ENCODE data around the gene PTPRG.

DNA sequence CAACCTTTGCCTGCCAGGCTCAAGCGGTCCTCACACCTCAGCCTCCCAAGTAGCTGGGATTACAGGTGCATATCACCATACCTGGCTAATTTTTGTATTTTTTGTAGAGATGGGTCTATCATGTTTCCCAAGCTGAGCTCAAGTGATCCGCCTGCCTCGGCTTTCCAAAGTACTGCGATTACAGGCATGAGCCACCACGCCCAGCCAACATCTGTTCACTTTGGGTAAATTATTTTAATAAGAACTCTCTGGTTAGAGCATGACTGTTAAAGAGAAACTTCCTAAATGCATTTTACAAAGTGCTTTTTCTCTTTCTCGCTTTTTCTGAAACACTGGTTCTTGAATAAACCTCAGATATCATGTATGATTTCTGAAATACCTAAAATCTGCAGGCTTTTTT, 172.5 kb downstream of the PTPRG start:
- TF ChIP-seq, protein P1, sequence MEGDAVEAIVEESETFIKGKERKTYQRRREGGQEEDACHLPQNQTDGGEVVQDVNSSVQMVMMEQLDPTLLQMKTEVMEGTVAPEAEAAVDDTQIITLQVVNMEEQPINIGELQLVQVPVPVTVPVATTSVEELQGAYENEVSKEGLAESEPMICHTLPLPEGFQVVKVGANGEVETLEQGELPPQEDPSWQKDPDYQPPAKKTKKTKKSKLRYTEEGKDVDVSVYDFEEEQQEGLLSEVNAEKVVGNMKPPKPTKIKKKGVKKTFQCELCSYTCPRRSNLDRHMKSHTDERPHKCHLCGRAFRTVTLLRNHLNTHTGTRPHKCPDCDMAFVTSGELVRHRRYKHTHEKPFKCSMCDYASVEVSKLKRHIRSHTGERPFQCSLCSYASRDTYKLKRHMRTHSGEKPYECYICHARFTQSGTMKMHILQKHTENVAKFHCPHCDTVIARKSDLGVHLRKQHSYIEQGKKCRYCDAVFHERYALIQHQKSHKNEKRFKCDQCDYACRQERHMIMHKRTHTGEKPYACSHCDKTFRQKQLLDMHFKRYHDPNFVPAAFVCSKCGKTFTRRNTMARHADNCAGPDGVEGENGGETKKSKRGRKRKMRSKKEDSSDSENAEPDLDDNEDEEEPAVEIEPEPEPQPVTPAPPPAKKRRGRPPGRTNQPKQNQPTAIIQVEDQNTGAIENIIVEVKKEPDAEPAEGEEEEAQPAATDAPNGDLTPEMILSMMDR (IDR thresholded peaks at IDR 0.05 in 4 of 5, conservative IDR thresholded peaks at IDR 0.05 in 1 of 5) = no peak
- TF ChIP-seq POLR2A (IDR thresholded peaks at IDR 0.05) = no peak
